Right renal cortex interstitium (tissue), 3 donors: ENCODE data around the gene ADD3. TPM values are rescaled to one million over a fixed set of nuclear protein-coding genes. Genes with fewer than 3 reads are reported as not detected.

Experiments
- DNase-seq, 3 donors: peaks; one replicate each; pipeline ENCODE4 v3.0.0-alpha.2; 2013; ENCODE audit warnings: low read depth in 3 of 3, low spot score in 2 of 3
- polyA plus RNA-seq, 3 donors: library from polyadenylated mRNA; unstranded; fragments of 120-200 nt; gene quantifications; one replicate each; pipeline ENCODE4 v1.2.1, GENCODE V29; 2013; ENCODE audit not compliant: insufficient read length in 3 of 3

Gene ADD3
- polyA plus RNA-seq, 3 donors = 269 to 280 (median 276) TPM

GRCh38 chr10:110059925-110060324, 52.1 kb downstream of the ADD3 start:
- DNase-seq = no peak

GRCh38 chr10:110061687-110062086, 53.9 kb downstream of the ADD3 start:
- no peak for DNase-seq

- DNase-seq = no peak
Measured at GRCh38 chr10:110065269-110065668, 57.5 kb downstream of the ADD3 start.

GRCh38 chr10:110067960-110068770, 60.4 kb downstream of the ADD3 start:
- no peak for DNase-seq

GRCh38 chr10:110068780-110069179, 61.0 kb downstream of the ADD3 start:
- no peak for DNase-seq

GRCh38 chr10:110069502-110069982, 61.8 kb downstream of the ADD3 start:
- DNase-seq = no peak

GRCh38 chr10:110073896-110074295, 66.1 kb downstream of the ADD3 start:
- DNase-seq = no peak

GRCh38 chr10:110074298-110074697, 66.5 kb downstream of the ADD3 start:
- no peak for DNase-seq

- peak in 1 of 3 donors; percentile 38 for DNase-seq
Measured at GRCh38 chr10:110074758-110075671, 67.2 kb downstream of the ADD3 start.

- DNase-seq = no peak
Measured at GRCh38 chr10:110075686-110076085, 67.9 kb downstream of the ADD3 start.

GRCh38 chr10:110076559-110077318, 69.0 kb downstream of the ADD3 start:
- no peak for DNase-seq

- no peak for DNase-seq
Measured at GRCh38 chr10:110077436-110078130, 69.8 kb downstream of the ADD3 start.

GRCh38 chr10:110078317-110078716, 70.5 kb downstream of the ADD3 start:
- no peak for DNase-seq

- no peak for DNase-seq
Measured at GRCh38 chr10:110081911-110082310, 74.1 kb downstream of the ADD3 start.

- no peak for DNase-seq
Measured at GRCh38 chr10:110083884-110084283, 76.1 kb downstream of the ADD3 start.

- no peak for DNase-seq
Measured at GRCh38 chr10:110087682-110088081, 79.9 kb downstream of the ADD3 start.

GRCh38 chr10:110088367-110089104, 80.8 kb downstream of the ADD3 start:
- no peak for DNase-seq

GRCh38 chr10:110091830-110092229, 84.0 kb downstream of the ADD3 start:
- DNase-seq = no peak

GRCh38 chr10:110093722-110094121, 85.9 kb downstream of the ADD3 start:
- DNase-seq = no peak
